WERI-Rb-1 (cell line): ENCODE measurements around the gene CRIP3.

Experiments
- DNase-seq: peaks from one replicate; pipeline ENCODE4 v3.0.0-alpha.2; 2020
- H3K27ac ChIP-seq: fragments of 250-450 bp; sonication (Bioruptor Pico); 2 replicates; pipeline ENCODE4 v1.5.1; 2020; ENCODE audit warnings: mild to moderate bottlenecking, moderate library complexity
- H3K27me3 ChIP-seq: fragments of 250-450 bp; sonication (Bioruptor Pico); 2 replicates; pipeline ENCODE4 v1.5.1; 2021; ENCODE audit warnings: mild to moderate bottlenecking, low read depth, moderate library complexity; ENCODE audit not compliant: insufficient read depth, severe bottlenecking
- H3K36me3 ChIP-seq: fragments of 250-450 bp; sonication (Bioruptor Pico); 2 replicates; pipeline ENCODE4 v1.5.1; 2020; ENCODE audit warnings: mild to moderate bottlenecking, moderate library complexity
- H3K4me3 ChIP-seq: 2 replicates; pipeline ENCODE4 v1.5.1; 2011; ENCODE audit warnings: low read depth, mild to moderate bottlenecking, control low read depth, low read length
- H3K9me3 ChIP-seq: fragments of 250-450 bp; sonication (Bioruptor Pico); 2 replicates; pipeline ENCODE4 v1.5.1; 2021; ENCODE audit warnings: mild to moderate bottlenecking, moderate library complexity; ENCODE audit not compliant: severe bottlenecking
- CTCF ChIP-seq: IDR thresholded peaks from 2 replicates; pipeline ENCODE4 v1.5.1; 2011; ENCODE audit warnings: low read depth, mild to moderate bottlenecking, control low read depth, inconsistent platforms, low read length

CRIP3 gene

GRCh38 chr6:43339168-43339567 lies 30.5 kb upstream of the CRIP3 start:
- H3K4me3 ChIP-seq = no peak overlapping the region
- DNase-seq = no peak
- H3K36me3 ChIP-seq = peaks cover 72% of the 10 kb centered on the region
- no peak overlapping the region for H3K27ac ChIP-seq
- TF ChIP-seq CTCF = no peak
- no peaks in the 10 kb centered on the region for H3K27me3 ChIP-seq
- H3K9me3 ChIP-seq = no peaks in the 10 kb centered on the region

GRCh38 chr6:43338243-43338642 lies 29.6 kb upstream of the CRIP3 start:
- no peaks in the 10 kb centered on the region for H3K9me3 ChIP-seq
- H3K27ac ChIP-seq = no peak overlapping the region
- no peaks in the 10 kb centered on the region for H3K27me3 ChIP-seq
- DNase-seq = no peak
- peaks cover 65% of the 10 kb centered on the region for H3K36me3 ChIP-seq
- TF ChIP-seq CTCF = no peak
- no peak overlapping the region for H3K4me3 ChIP-seq

- peaks cover 49% of the 10 kb centered on the region for H3K36me3 ChIP-seq
- H3K4me3 ChIP-seq = no peak overlapping the region
Measured at GRCh38 chr6:43336382-43336781, 27.8 kb upstream of the CRIP3 start.

GRCh38 chr6:43335469-43335868 lies 26.8 kb upstream of the CRIP3 start:
- Histone ChIP-seq H3K27me3 (no peaks in the 10 kb centered on the region), H3K36me3 (peaks cover 41% of the 10 kb centered on the region), H3K4me3 (no peak overlapping the region), H3K9me3 (no peaks in the 10 kb centered on the region), H3K27ac (no peak overlapping the region)
- TF ChIP-seq CTCF = no peak
- DNase-seq = no peak

More at GRCh38 chr6:43336382-43336781, 27.8 kb upstream of the CRIP3 start:
- Histone ChIP-seq H3K27me3 (no peaks in the 10 kb centered on the region), H3K27ac (no peak overlapping the region), H3K9me3 (no peaks in the 10 kb centered on the region)
- DNase-seq = no peak
- TF ChIP-seq CTCF = no peak

GRCh38 chr6:43334466-43335095 lies 26.0 kb upstream of the CRIP3 start:
- Histone ChIP-seq H3K36me3 (peaks cover 32% of the 10 kb centered on the region), H3K4me3 (no peak overlapping the region), H3K9me3 (no peaks in the 10 kb centered on the region), H3K27me3 (no peaks in the 10 kb centered on the region), H3K27ac (no peak overlapping the region)
- peak; percentile 25 for DNase-seq
- TF ChIP-seq CTCF = peak; percentile 70

- no peak for DNase-seq
- H3K27me3 ChIP-seq = no peaks in the 10 kb centered on the region
- no peak for TF ChIP-seq CTCF
- H3K27ac ChIP-seq = no peak overlapping the region
- H3K4me3 ChIP-seq = no peak overlapping the region
- no peaks in the 10 kb centered on the region for H3K9me3 ChIP-seq
- peaks cover 7% of the 10 kb centered on the region for H3K36me3 ChIP-seq
Measured at GRCh38 chr6:43331891-43332290, 23.3 kb upstream of the CRIP3 start.
